ENCODE results near the gene GAB4. TPM values are rescaled to one million over a fixed set of nuclear protein-coding genes. Genes with fewer than 3 reads are reported as not detected.

The GAB4 gene
- total and polyA plus RNA-seq, 4 donors: not detected

DNA sequence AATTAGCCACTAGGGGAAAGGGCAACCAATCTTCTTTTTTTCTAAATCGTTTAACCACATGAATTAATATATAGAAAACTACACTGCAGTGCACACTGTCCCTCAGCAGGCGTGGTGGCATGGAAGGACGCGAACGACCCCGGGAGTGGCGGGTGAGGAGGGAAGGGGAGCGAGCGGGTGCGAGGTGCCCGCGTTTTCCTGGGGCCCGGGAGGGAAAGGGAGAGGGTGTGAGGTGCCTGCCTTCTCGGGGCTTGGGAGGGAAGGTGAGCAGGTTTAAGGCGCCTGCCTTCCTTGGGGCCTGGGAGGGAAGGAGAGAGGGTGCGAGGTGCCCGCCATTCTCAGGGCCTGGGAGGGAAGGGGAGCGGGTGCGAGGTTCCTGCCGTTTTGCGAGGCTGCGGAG lies 765 bp downstream of the GAB4 start:
- no peak overlapping the region for H3K27ac ChIP-seq (ENCODE audit: low read depth in 1 of 2, low read length in 1 of 2)
- DNase-seq: no peak
- H3K9me3 ChIP-seq (ENCODE audit: control insufficient read depth in 4 of 4, insufficient read depth in 3 of 4, low read length in 3 of 4): peaks cover 0 to 11% (median 4%) of the 10 kb centered on the region in 4 donors
- 15 to 16% methylated on average over 21 to 22 of the region's 22 CpGs for WGBS, 2 donors
- no peak for ATAC-seq (ENCODE audit: insufficient read depth, low FRiP score)
- TF ChIP-seq, protein P1, sequence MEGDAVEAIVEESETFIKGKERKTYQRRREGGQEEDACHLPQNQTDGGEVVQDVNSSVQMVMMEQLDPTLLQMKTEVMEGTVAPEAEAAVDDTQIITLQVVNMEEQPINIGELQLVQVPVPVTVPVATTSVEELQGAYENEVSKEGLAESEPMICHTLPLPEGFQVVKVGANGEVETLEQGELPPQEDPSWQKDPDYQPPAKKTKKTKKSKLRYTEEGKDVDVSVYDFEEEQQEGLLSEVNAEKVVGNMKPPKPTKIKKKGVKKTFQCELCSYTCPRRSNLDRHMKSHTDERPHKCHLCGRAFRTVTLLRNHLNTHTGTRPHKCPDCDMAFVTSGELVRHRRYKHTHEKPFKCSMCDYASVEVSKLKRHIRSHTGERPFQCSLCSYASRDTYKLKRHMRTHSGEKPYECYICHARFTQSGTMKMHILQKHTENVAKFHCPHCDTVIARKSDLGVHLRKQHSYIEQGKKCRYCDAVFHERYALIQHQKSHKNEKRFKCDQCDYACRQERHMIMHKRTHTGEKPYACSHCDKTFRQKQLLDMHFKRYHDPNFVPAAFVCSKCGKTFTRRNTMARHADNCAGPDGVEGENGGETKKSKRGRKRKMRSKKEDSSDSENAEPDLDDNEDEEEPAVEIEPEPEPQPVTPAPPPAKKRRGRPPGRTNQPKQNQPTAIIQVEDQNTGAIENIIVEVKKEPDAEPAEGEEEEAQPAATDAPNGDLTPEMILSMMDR (IDR thresholded peaks at IDR 0.05; ENCODE audit: control extremely low read depth, extremely low read depth): no peak
- no peak overlapping the region for H3K9ac ChIP-seq (ENCODE audit: insufficient read depth in 1 of 2, low read length in 2 of 2)
- H3K4me1 ChIP-seq (ENCODE audit: control insufficient read depth in 5 of 5, insufficient read depth in 5 of 5, low read length in 5 of 5): no peaks in the 10 kb centered on the region
- peaks cover 0 to 6% (median 0%) of the 10 kb centered on the region in 3 donors for H3K27me3 ChIP-seq (ENCODE audit: control insufficient read depth in 3 of 3, insufficient read depth in 3 of 3, low read length in 2 of 3)
- no peaks in the 10 kb centered on the region for H3K36me3 ChIP-seq (ENCODE audit: control insufficient read depth in 4 of 4, insufficient read depth in 4 of 4, low read length in 4 of 4)
- H3K4me3 ChIP-seq: no peak overlapping the region

DNA sequence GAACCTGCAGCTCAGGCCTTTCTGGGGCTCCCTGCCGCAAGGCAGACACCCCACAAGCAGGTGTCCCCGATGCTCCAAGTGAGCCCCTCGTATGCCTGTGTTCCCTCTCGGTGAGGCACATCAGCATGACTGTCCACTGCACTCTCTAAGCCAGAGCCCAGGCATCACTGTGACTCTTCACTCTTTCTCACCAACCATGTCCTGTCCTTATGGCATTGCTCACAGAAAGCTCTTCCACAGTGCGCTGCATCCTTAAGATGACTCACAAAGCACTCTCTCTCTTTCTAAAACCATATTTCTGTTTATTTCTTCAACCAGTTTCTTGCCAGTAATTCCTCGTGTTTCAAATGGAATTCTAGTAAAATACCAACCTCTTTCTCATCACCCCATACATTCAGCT lies 18.1 kb downstream of the GAB4 start:
- WGBS, 2 donors: 84 to 91% methylated on average over 6 of the region's 6 CpGs
- Histone ChIP-seq H3K9me3 (ENCODE audit: control insufficient read depth in 4 of 4, insufficient read depth in 3 of 4, low read length in 3 of 4) (peaks cover 0 to 7% (median 0%) of the 10 kb centered on the region in 4 donors), H3K4me1 (ENCODE audit: control insufficient read depth in 5 of 5, insufficient read depth in 5 of 5, low read length in 5 of 5) (no peaks in the 10 kb centered on the region), H3K4me3 (no peak overlapping the region), H3K27me3 (ENCODE audit: control insufficient read depth in 3 of 3, insufficient read depth in 3 of 3, low read length in 2 of 3) (no peaks in the 10 kb centered on the region), H3K27ac (ENCODE audit: low read depth in 1 of 2, low read length in 1 of 2) (no peak overlapping the region), H3K9ac (ENCODE audit: insufficient read depth in 1 of 2, low read length in 2 of 2) (no peak overlapping the region), H3K36me3 (ENCODE audit: control insufficient read depth in 4 of 4, insufficient read depth in 4 of 4, low read length in 4 of 4) (no peaks in the 10 kb centered on the region)
- no peak for ATAC-seq (ENCODE audit: insufficient read depth, low FRiP score)
- DNase-seq: no peak
- TF ChIP-seq, protein P1 (IDR thresholded peaks at IDR 0.05; ENCODE audit: control extremely low read depth, extremely low read depth): no peak

DNA sequence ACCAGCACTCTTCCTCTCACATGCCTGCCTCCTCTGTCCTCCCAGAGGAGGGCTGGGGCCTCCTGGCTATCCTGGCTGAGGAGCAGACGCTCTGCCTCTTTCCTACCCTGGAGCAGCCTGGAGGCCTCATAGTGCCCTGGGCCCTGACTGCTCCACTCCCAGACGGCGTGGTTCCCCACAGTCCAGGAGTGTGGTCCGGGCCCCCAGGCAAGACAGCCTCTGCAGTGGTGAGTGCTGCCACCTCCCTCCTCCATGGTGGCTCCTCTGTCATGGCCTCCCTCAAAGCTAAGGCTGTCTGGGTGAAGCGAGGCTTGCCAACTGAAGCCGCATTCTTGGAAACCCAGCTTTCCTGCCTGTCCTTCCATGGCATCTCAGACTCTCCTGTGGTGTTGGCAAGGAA lies 19.8 kb downstream of the GAB4 start:
- ATAC-seq (ENCODE audit: insufficient read depth, low FRiP score) (no peak), DNase-seq (no peak)
- H3K9ac ChIP-seq (ENCODE audit: insufficient read depth in 1 of 2, low read length in 2 of 2): no peak overlapping the region
- no peaks in the 10 kb centered on the region for H3K4me1 ChIP-seq (ENCODE audit: control insufficient read depth in 5 of 5, insufficient read depth in 5 of 5, low read length in 5 of 5)
- 79 to 82% methylated on average over 6 of the region's 6 CpGs for WGBS, 2 donors
- no peak overlapping the region for H3K4me3 ChIP-seq
- H3K9me3 ChIP-seq (ENCODE audit: control insufficient read depth in 4 of 4, insufficient read depth in 3 of 4, low read length in 3 of 4): peaks cover 0 to 11% (median 2%) of the 10 kb centered on the region in 4 donors
- TF ChIP-seq, protein P1 (IDR thresholded peaks at IDR 0.05; ENCODE audit: control extremely low read depth, extremely low read depth): no peak
- H3K27me3 ChIP-seq (ENCODE audit: control insufficient read depth in 3 of 3, insufficient read depth in 3 of 3, low read length in 2 of 3): no peaks in the 10 kb centered on the region
- H3K36me3 ChIP-seq (ENCODE audit: control insufficient read depth in 4 of 4, insufficient read depth in 4 of 4, low read length in 4 of 4): no peaks in the 10 kb centered on the region
- no peak overlapping the region for H3K27ac ChIP-seq (ENCODE audit: low read depth in 1 of 2, low read length in 1 of 2)

DNA sequence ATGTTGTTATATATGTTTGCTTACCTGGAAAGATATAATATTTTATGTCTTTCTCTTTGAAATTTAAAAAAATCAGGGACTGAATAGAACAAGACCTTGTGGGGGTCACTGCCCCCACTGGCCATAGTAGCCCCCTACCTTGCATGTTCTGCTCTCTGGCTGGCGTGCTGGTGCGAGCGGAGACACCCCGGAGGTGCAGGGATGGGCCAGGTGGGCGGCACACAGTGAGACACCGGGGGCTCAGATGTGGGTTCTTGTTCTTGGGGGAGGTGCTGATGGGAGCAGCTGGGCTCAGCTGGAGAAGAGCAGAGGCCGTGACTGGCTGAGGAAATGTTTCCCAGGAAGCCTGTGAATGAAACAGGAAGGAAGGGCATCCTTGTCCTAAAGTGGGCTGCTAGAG lies 20.2 kb downstream of the GAB4 start:
- TF ChIP-seq, protein P1 (IDR thresholded peaks at IDR 0.05; ENCODE audit: control extremely low read depth, extremely low read depth): no peak
- no peak for ATAC-seq (ENCODE audit: insufficient read depth, low FRiP score)
- Histone ChIP-seq H3K4me1 (ENCODE audit: control insufficient read depth in 5 of 5, insufficient read depth in 5 of 5, low read length in 5 of 5) (no peaks in the 10 kb centered on the region), H3K9ac (ENCODE audit: insufficient read depth in 1 of 2, low read length in 2 of 2) (no peak overlapping the region), H3K27ac (ENCODE audit: low read depth in 1 of 2, low read length in 1 of 2) (no peak overlapping the region), H3K36me3 (ENCODE audit: control insufficient read depth in 4 of 4, insufficient read depth in 4 of 4, low read length in 4 of 4) (no peaks in the 10 kb centered on the region), H3K9me3 (ENCODE audit: control insufficient read depth in 4 of 4, insufficient read depth in 3 of 4, low read length in 3 of 4) (peaks cover 0 to 14% (median 4%) of the 10 kb centered on the region in 4 donors), H3K27me3 (ENCODE audit: control insufficient read depth in 3 of 3, insufficient read depth in 3 of 3, low read length in 2 of 3) (no peaks in the 10 kb centered on the region), H3K4me3 (no peak overlapping the region)
- 72 to 80% methylated on average over 7 of the region's 7 CpGs for WGBS, 2 donors
- DNase-seq: no peak

Measured in lung (tissue), 12 donors.